H9 (cell line): ENCODE results near the gene ATP2C1. TPM values are rescaled to one million over a fixed set of nuclear protein-coding genes. Genes with fewer than 3 reads are reported as not detected.

ENCODE experiments used
- DNase-seq: peaks from one replicate; pipeline ENCODE4 v3.0.0-alpha.2; 2017
- H2AFZ ChIP-seq: one replicate; pipeline ENCODE4 v1.6.1; 2013; ENCODE audit warnings: mild to moderate bottlenecking, low read length, control low read depth, moderate library complexity
- H2AK5ac ChIP-seq: 2 replicates; pipeline ENCODE4 v1.6.1; 2013; ENCODE audit warnings: low read length, control low read depth, mixed read lengths; ENCODE audit not compliant: insufficient read length
- H2BK120ac ChIP-seq: one replicate; pipeline ENCODE4 v1.6.1; 2013; ENCODE audit warnings: low read depth, mild to moderate bottlenecking, low read length, control low read depth, inconsistent platforms; ENCODE audit not compliant: poor library complexity, severe bottlenecking
- H2BK12ac ChIP-seq: 2 replicates; pipeline ENCODE4 v1.6.1; 2013; ENCODE audit warnings: low read length, control low read depth, mixed read lengths, low read depth; ENCODE audit not compliant: insufficient read length
- H2BK15ac ChIP-seq: 2 replicates; pipeline ENCODE4 v1.6.1; 2013; ENCODE audit warnings: low read depth, low read length, control low read depth
- H2BK20ac ChIP-seq: one replicate; pipeline ENCODE4 v1.6.1; 2013; ENCODE audit warnings: low read depth, mild to moderate bottlenecking, low read length, control low read depth, inconsistent platforms; ENCODE audit not compliant: poor library complexity, severe bottlenecking
- H2BK5ac ChIP-seq: 2 replicates; pipeline ENCODE4 v1.6.1; 2013; ENCODE audit warnings: low read length, control low read depth, mixed read lengths; ENCODE audit not compliant: insufficient read length
- H3K14ac ChIP-seq: 2 replicates; pipeline ENCODE4 v1.6.1; 2013; ENCODE audit warnings: low read length, control low read depth; ENCODE audit not compliant: insufficient read depth
- H3K18ac ChIP-seq: 2 replicates; pipeline ENCODE4 v1.6.1; 2013; ENCODE audit warnings: low read depth, mild to moderate bottlenecking, mixed read lengths, low read length, control low read depth; ENCODE audit not compliant: insufficient read length
- H3K23ac ChIP-seq: 2 replicates; pipeline ENCODE4 v1.6.1; 2013; ENCODE audit warnings: low read length, control low read depth, mixed read lengths, low read depth; ENCODE audit not compliant: insufficient read length
- H3K23me2 ChIP-seq: 2 replicates; pipeline ENCODE4 v1.6.1; 2013; ENCODE audit warnings: low read depth, mild to moderate bottlenecking, mixed read lengths, low read length, control low read depth; ENCODE audit not compliant: insufficient read length, poor library complexity, severe bottlenecking
- H3K27ac ChIP-seq: 2 replicates; pipeline ENCODE4 v1.5.1; 2013; ENCODE audit warnings: low read length, control low read depth, mixed read lengths, low read depth; ENCODE audit not compliant: insufficient read length
- H3K27me3 ChIP-seq: 2 replicates; pipeline ENCODE4 v1.6.1; 2013; ENCODE audit warnings: low read length, control low read depth, inconsistent platforms; ENCODE audit not compliant: insufficient read depth
- H3K4ac ChIP-seq: 2 replicates; pipeline ENCODE4 v1.6.1; 2013; ENCODE audit warnings: low read depth, mild to moderate bottlenecking, control low read depth, inconsistent platforms, low read length, moderate library complexity
- H3K4me1 ChIP-seq: 2 replicates; pipeline ENCODE4 v1.6.1; 2013; ENCODE audit warnings: low read length, control low read depth, inconsistent platforms; ENCODE audit not compliant: insufficient read depth
- H3K4me2 ChIP-seq: 2 replicates; pipeline ENCODE4 v1.6.1; 2013; ENCODE audit warnings: low read length, control low read depth, mixed read lengths; ENCODE audit not compliant: insufficient read length, insufficient read depth
- H3K56ac ChIP-seq: 2 replicates; pipeline ENCODE4 v1.6.1; 2013; ENCODE audit warnings: low read depth, mild to moderate bottlenecking, mixed read lengths, low read length, control low read depth; ENCODE audit not compliant: insufficient read length
- H3K79me1 ChIP-seq: 2 replicates; pipeline ENCODE4 v1.6.1; 2013; ENCODE audit warnings: low read depth, mild to moderate bottlenecking, moderate library complexity, low read length, control low read depth, inconsistent platforms; ENCODE audit not compliant: insufficient read depth, poor library complexity, severe bottlenecking
- H3K79me2 ChIP-seq: 2 replicates; pipeline ENCODE4 v1.6.1; 2013; ENCODE audit warnings: low read length, control low read depth, inconsistent platforms; ENCODE audit not compliant: insufficient read depth
- H3K9ac ChIP-seq: 2 replicates; pipeline ENCODE4 v1.6.1; 2013; ENCODE audit warnings: low read length, control low read depth, mixed read lengths; ENCODE audit not compliant: insufficient read length; ENCODE audit errors: extremely low read depth
- H3K9me3 ChIP-seq: one replicate; pipeline ENCODE4 v1.6.1; 2013; ENCODE audit warnings: low read depth, low read length, inconsistent platforms; ENCODE audit not compliant: control insufficient read depth
- H3T11ph ChIP-seq: one replicate; pipeline ENCODE4 v1.6.1; 2013; ENCODE audit warnings: mild to moderate bottlenecking, low read length, control low read depth, inconsistent platforms
- H4K20me1 ChIP-seq: one replicate; pipeline ENCODE4 v1.6.1; 2013; ENCODE audit not compliant: control insufficient read depth, insufficient read length, insufficient read depth
- H4K5ac ChIP-seq: 2 replicates; pipeline ENCODE4 v1.6.1; 2013; ENCODE audit warnings: low read depth, mild to moderate bottlenecking, mixed read lengths, low read length, control low read depth; ENCODE audit not compliant: insufficient read length
- H4K8ac ChIP-seq: replicated peaks from 2 replicates; pipeline ENCODE4 v1.6.1; 2013; ENCODE audit warnings: low read length, control low read depth, mixed read lengths, low read depth; ENCODE audit not compliant: insufficient read length
- H4K91ac ChIP-seq: 2 replicates; pipeline ENCODE4 v1.6.1; 2013; ENCODE audit warnings: low read depth, mild to moderate bottlenecking, moderate library complexity, mixed read lengths, low read length, control low read depth; ENCODE audit not compliant: insufficient read length
- H3K27ac Mint-ChIP-seq, 3 experiments: 2 replicates in 2 of 3; 3 replicates in 1 of 3; pipeline ENCODE4 v1.8.0; 2020 to 2021; ENCODE audit warnings: mixed read lengths in 3 of 3, mild to moderate bottlenecking in 1 of 3, moderate library complexity in 1 of 3
- H3K27me3 Mint-ChIP-seq: 2 replicates; pipeline ENCODE4 v1.8.0; 2021; ENCODE audit warnings: low read depth, mild to moderate bottlenecking, moderate library complexity, mixed read lengths
- H3K36me3 Mint-ChIP-seq, 3 experiments: 2 replicates in 2 of 3; 3 replicates in 1 of 3; pipeline ENCODE4 v1.8.0; 2020 to 2021; ENCODE audit warnings: low read depth in 3 of 3, mixed read lengths in 3 of 3; ENCODE audit not compliant: insufficient read depth in 1 of 3
- H3K4me1 Mint-ChIP-seq, 2 experiments: 2 replicates each; pipeline ENCODE4 v1.8.0; 2020; ENCODE audit warnings: mixed read lengths in 2 of 2
- H3K4me3 Mint-ChIP-seq, 2 experiments: 2 replicates in 1 of 2; 3 replicates in 1 of 2; pipeline ENCODE4 v1.8.0; 2020 to 2021; ENCODE audit warnings: mild to moderate bottlenecking in 2 of 2, mixed read lengths in 2 of 2, moderate library complexity in 1 of 2
- H3K9me3 Mint-ChIP-seq, 2 experiments: 2 replicates in 1 of 2; 3 replicates in 1 of 2; pipeline ENCODE4 v1.8.0; 2020; ENCODE audit warnings: mild to moderate bottlenecking in 2 of 2, mixed read lengths in 2 of 2, moderate library complexity in 1 of 2
- CTCF ChIP-seq: fragments of 200-600 bp; sonication (generic); conservative IDR thresholded peaks from 3 replicates; pipeline ENCODE4 v1.8.0; 2021; ENCODE audit warnings: antibody characterized with exemption, mild to moderate bottlenecking
- WGBS: extraction: QIAGEN DNeasy Blood & Tissue Kit; methylation state at CpG from one replicate; pipeline ENCODE4 v1.1.7; 2013; ENCODE audit warnings: missing lambda C conversion rate, low lambda C conversion rate, mixed read lengths; ENCODE audit not compliant: insufficient read length; ENCODE audit errors: extremely low coverage; 5-methylcytosine and 5-hydroxymethylcytosine counted together
- total RNA-seq: library from RNA; stranded (reverse); gene quantifications from 2 replicates; pipeline ENCODE4 v1.2.1, GENCODE V29; 2021

Gene ATP2C1
- total RNA-seq, 1 experiment from 2014 or later: 65.5 TPM

GRCh38 chr3:130948001-130948773 lies 54.3 kb downstream of the ATP2C1 start:
- H3K27ac Mint-ChIP-seq: no peak overlapping the region
- H3K36me3 Mint-ChIP-seq: peaks cover 24 to 45% (median 24%) of the 10 kb centered on the region in 3 experiments; a peak in 6 of 7 replicates
- H3K9ac ChIP-seq: no peak overlapping the region
- no peak overlapping the region for H3K14ac ChIP-seq
- no peaks in the 10 kb centered on the region for H4K20me1 ChIP-seq
- H3K4me1 Mint-ChIP-seq: peaks cover 0 to 3% of the 10 kb centered on the region in 2 experiments; a peak in 1 of 4 replicates
- WGBS: no CpG with 5 or more reads among the region's 2 CpGs
- H2BK12ac ChIP-seq: no peak overlapping the region
- DNase-seq: no peak
- no peak overlapping the region for H2BK5ac ChIP-seq
- no peak overlapping the region for H4K91ac ChIP-seq
- no peak overlapping the region for H2AK5ac ChIP-seq
- H2BK120ac ChIP-seq: no peak overlapping the region
- no peaks in the 10 kb centered on the region for H3K79me1 ChIP-seq
- H2BK20ac ChIP-seq: no peak overlapping the region
- no peak overlapping the region for H3K27ac ChIP-seq
- no peak for TF ChIP-seq CTCF
- no peaks in the 10 kb centered on the region for H3K9me3 ChIP-seq
- H3K4ac ChIP-seq: no peak overlapping the region
- no peak overlapping the region for H3K23ac ChIP-seq
- H2BK15ac ChIP-seq: no peak overlapping the region
- H3K18ac ChIP-seq: no peak overlapping the region
- H3K4me2 ChIP-seq: no peak overlapping the region
- no peak overlapping the region for H2AFZ ChIP-seq
- H3K56ac ChIP-seq: no peak overlapping the region
- no peak overlapping the region for H4K8ac ChIP-seq
- H3K79me2 ChIP-seq: no peaks in the 10 kb centered on the region
- H4K5ac ChIP-seq: no peak overlapping the region
- H3K23me2 ChIP-seq: no peaks in the 10 kb centered on the region
- no peaks in the 10 kb centered on the region for H3K27me3 Mint-ChIP-seq
- no peaks in the 10 kb centered on the region for H3K4me1 ChIP-seq
- H3T11ph ChIP-seq: no peak overlapping the region
- no peak overlapping the region for H3K4me3 Mint-ChIP-seq
- no peaks in the 10 kb centered on the region; the same call in 1 of the 2 replicates for H3K27me3 ChIP-seq
- no peaks in the 10 kb centered on the region for H3K9me3 Mint-ChIP-seq
